Measurements from ENCODE around the gene KY. TPM values are rescaled to one million over a fixed set of nuclear protein-coding genes. Genes with fewer than 3 reads are reported as not detected.

Gene KY
- polyA plus RNA-seq, 1 donor from 2014 or later, result 1.7 TPM

GRCh38 chr3:134605556-134605955 is 45.3 kb downstream of the KY start:
- Histone ChIP-seq H2AFZ (ENCODE audit: low read depth, low read length) (no peak overlapping the region), H3K79me2 (replicated peaks; ENCODE audit: insufficient read depth, low read length) (no peaks in the 10 kb centered on the region), H3F3A (ENCODE audit: insufficient read depth, low read length, poor library complexity, severe bottlenecking) (no peaks in the 10 kb centered on the region), H3K36me3 (ENCODE audit: insufficient read depth, low read length) (no peaks in the 10 kb centered on the region), H3K4me3 (ENCODE audit: low read length) (no peak overlapping the region), H3K27ac (ENCODE audit: low read length) (no peak overlapping the region), H3K9me3 (ENCODE audit: low read length) (no peaks in the 10 kb centered on the region), H3K9me2 (ENCODE audit: insufficient read depth, low read length) (no peaks in the 10 kb centered on the region), H4K20me1 (ENCODE audit: insufficient read depth) (no peaks in the 10 kb centered on the region), H3K9ac (ENCODE audit: low read length) (no peak overlapping the region), H3K4me2 (ENCODE audit: low read length) (no peak overlapping the region), H3K27me3 (ENCODE audit: insufficient read depth, low read depth, low read length) (no peaks in the 10 kb centered on the region)
- TF ChIP-seq, protein P1, sequence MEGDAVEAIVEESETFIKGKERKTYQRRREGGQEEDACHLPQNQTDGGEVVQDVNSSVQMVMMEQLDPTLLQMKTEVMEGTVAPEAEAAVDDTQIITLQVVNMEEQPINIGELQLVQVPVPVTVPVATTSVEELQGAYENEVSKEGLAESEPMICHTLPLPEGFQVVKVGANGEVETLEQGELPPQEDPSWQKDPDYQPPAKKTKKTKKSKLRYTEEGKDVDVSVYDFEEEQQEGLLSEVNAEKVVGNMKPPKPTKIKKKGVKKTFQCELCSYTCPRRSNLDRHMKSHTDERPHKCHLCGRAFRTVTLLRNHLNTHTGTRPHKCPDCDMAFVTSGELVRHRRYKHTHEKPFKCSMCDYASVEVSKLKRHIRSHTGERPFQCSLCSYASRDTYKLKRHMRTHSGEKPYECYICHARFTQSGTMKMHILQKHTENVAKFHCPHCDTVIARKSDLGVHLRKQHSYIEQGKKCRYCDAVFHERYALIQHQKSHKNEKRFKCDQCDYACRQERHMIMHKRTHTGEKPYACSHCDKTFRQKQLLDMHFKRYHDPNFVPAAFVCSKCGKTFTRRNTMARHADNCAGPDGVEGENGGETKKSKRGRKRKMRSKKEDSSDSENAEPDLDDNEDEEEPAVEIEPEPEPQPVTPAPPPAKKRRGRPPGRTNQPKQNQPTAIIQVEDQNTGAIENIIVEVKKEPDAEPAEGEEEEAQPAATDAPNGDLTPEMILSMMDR (IDR thresholded peaks at IDR 0.05; ENCODE audit: poor library complexity, severe bottlenecking), result no peak
- TF ChIP-seq SMC3 (conservative IDR thresholded peaks at IDR 0.05; ENCODE audit: poor library complexity), result no peak
- no peak for TF ChIP-seq EZH2 (IDR thresholded peaks at IDR 0.05; ENCODE audit: borderline replicate concordance, insufficient read depth, low read length, poor library complexity, severe bottlenecking)
- no peak for TF ChIP-seq POLR2AphosphoS5 (IDR thresholded peaks at IDR 0.05)
- TF ChIP-seq EP300 (conservative IDR thresholded peaks at IDR 0.05; ENCODE audit: poor library complexity, severe bottlenecking), result no peak
- TF ChIP-seq, protein P2, sequence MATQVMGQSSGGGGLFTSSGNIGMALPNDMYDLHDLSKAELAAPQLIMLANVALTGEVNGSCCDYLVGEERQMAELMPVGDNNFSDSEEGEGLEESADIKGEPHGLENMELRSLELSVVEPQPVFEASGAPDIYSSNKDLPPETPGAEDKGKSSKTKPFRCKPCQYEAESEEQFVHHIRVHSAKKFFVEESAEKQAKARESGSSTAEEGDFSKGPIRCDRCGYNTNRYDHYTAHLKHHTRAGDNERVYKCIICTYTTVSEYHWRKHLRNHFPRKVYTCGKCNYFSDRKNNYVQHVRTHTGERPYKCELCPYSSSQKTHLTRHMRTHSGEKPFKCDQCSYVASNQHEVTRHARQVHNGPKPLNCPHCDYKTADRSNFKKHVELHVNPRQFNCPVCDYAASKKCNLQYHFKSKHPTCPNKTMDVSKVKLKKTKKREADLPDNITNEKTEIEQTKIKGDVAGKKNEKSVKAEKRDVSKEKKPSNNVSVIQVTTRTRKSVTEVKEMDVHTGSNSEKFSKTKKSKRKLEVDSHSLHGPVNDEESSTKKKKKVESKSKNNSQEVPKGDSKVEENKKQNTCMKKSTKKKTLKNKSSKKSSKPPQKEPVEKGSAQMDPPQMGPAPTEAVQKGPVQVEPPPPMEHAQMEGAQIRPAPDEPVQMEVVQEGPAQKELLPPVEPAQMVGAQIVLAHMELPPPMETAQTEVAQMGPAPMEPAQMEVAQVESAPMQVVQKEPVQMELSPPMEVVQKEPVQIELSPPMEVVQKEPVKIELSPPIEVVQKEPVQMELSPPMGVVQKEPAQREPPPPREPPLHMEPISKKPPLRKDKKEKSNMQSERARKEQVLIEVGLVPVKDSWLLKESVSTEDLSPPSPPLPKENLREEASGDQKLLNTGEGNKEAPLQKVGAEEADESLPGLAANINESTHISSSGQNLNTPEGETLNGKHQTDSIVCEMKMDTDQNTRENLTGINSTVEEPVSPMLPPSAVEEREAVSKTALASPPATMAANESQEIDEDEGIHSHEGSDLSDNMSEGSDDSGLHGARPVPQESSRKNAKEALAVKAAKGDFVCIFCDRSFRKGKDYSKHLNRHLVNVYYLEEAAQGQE (IDR thresholded peaks at IDR 0.05; ENCODE audit: borderline replicate concordance), result no peak

- Histone ChIP-seq H3K4me3 (ENCODE audit: low read length) (no peak overlapping the region), H3K27ac (ENCODE audit: low read length) (no peak overlapping the region), H3K9ac (ENCODE audit: low read length) (no peak overlapping the region), H3F3A (ENCODE audit: insufficient read depth, low read length, poor library complexity, severe bottlenecking) (no peaks in the 10 kb centered on the region), H3K79me2 (replicated peaks; ENCODE audit: insufficient read depth, low read length) (no peaks in the 10 kb centered on the region), H2AFZ (ENCODE audit: low read depth, low read length) (no peak overlapping the region), H3K27me3 (ENCODE audit: insufficient read depth, low read depth, low read length) (no peaks in the 10 kb centered on the region), H4K20me1 (ENCODE audit: insufficient read depth) (no peaks in the 10 kb centered on the region), H3K9me2 (ENCODE audit: insufficient read depth, low read length) (no peaks in the 10 kb centered on the region), H3K9me3 (ENCODE audit: low read length) (no peaks in the 10 kb centered on the region), H3K4me2 (ENCODE audit: low read length) (no peak overlapping the region), H3K36me3 (ENCODE audit: insufficient read depth, low read length) (no peaks in the 10 kb centered on the region)
- TF ChIP-seq POLR2AphosphoS5 (IDR thresholded peaks at IDR 0.05), result no peak
These were observed 46.9 kb downstream of the KY start for GRCh38 chr3:134603956-134604355.

DNA sequence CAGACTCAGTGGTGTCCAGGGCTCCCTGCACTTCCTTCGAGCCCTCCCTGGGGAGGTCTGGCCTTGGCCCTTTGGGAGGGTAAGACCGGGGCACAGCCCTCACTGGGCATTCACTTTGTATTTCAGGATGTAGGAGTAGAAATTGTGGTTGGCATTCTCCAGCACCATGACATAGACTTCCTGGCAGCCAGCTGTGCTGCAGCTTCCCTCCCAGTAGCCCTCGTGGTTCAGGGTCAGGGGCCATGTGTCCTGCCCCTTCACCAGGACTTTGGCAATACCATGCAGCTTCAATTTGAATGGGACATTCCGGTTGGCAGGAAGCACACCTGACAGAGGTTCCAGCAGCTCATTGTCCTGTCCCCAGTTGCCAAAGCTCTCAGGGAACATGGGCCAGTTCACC is 47.3 kb downstream of the KY start:
- Histone ChIP-seq H3K27me3 (ENCODE audit: insufficient read depth, low read depth, low read length) (no peaks in the 10 kb centered on the region), H3K9me2 (ENCODE audit: insufficient read depth, low read length) (no peaks in the 10 kb centered on the region), H3K4me3 (ENCODE audit: low read length) (no peak overlapping the region), H3F3A (ENCODE audit: insufficient read depth, low read length, poor library complexity, severe bottlenecking) (no peaks in the 10 kb centered on the region), H4K20me1 (ENCODE audit: insufficient read depth) (no peaks in the 10 kb centered on the region), H3K36me3 (ENCODE audit: insufficient read depth, low read length) (no peaks in the 10 kb centered on the region), H2AFZ (ENCODE audit: low read depth, low read length) (no peak overlapping the region), H3K27ac (ENCODE audit: low read length) (peak overlapping the region; percentile 92), H3K9ac (ENCODE audit: low read length) (peak overlapping the region; percentile 68), H3K79me2 (replicated peaks; ENCODE audit: insufficient read depth, low read length) (no peaks in the 10 kb centered on the region), H3K9me3 (ENCODE audit: low read length) (no peaks in the 10 kb centered on the region), H3K4me2 (ENCODE audit: low read length) (no peak overlapping the region)
- no peak for TF ChIP-seq MXI1 (conservative IDR thresholded peaks at IDR 0.05; ENCODE audit: poor library complexity, severe bottlenecking)
- no peak for TF ChIP-seq POLR2AphosphoS5 (IDR thresholded peaks at IDR 0.05)
